ENCODE measurements around the gene N4BP2. TPM values are rescaled to one million over a fixed set of nuclear protein-coding genes. Genes with fewer than 3 reads are reported as not detected.
"Not testable (repeated sequence)": the region's sequence is repeated elsewhere in the genome, so short reads cannot be mapped to it uniquely, and the experiment has no call there.

Gene N4BP2
- total RNA-seq = 10 to 100 TPM in 2 of 3 donors, 1 to 10 TPM in 1; 7.2 to 26.8 (median 12.1) TPM

- Histone ChIP-seq H3K9me3 (no peaks in the 10 kb centered on the region), H3K36me3 (no peaks in the 10 kb centered on the region), H3K4me3 (peak within 1 kb of the TSS; percentile 85 to 96 (median 86)), H3K4me1 (no peaks in the 10 kb centered on the region), H3K27ac (peak within 1 kb of the TSS; percentile 99 to 100), H3K27me3 (no peaks in the 10 kb centered on the region)
- peak in 2 of 3 donors; percentile 4 to 56 for TF ChIP-seq CTCF (IDR thresholded peaks at IDR 0.05)
- peak; percentile 64 for TF ChIP-seq POLR2A (IDR thresholded peaks at IDR 0.05)
- TF ChIP-seq POLR2AphosphoS5 (IDR thresholded peaks at IDR 0.05) = peak; percentile 43 to 67 (median 63)
- intact Hi-C loops (cut with DNase I; ENCODE audit: low total_unique reads) = no loop called here
- DNase-seq (ENCODE audit: low spot score in 2 of 2) = peak; percentile 73 to 75
Observed at GRCh38 chr4:40056716-40057585, at the start of gene N4BP2. N4BP2 (plus strand) TSS chr4:40056850; CDS start chr4:40097341, 40,491 bp downstream.

GRCh38 chr4:40016007-40016406 lies 40.6 kb upstream of the N4BP2 start:
- H3K27me3 ChIP-seq = no peaks in the 10 kb centered on the region
- no peak for DNase-seq (ENCODE audit: low spot score in 2 of 2)
- no peak overlapping the region for H3K4me3 ChIP-seq
- intact Hi-C loops (cut with DNase I; ENCODE audit: low total_unique reads) = no loop called here
- TF ChIP-seq POLR2A (IDR thresholded peaks at IDR 0.05) (no peak), POLR2AphosphoS5 (IDR thresholded peaks at IDR 0.05) (no peak), CTCF (IDR thresholded peaks at IDR 0.05) (no peak)
- no peaks in the 10 kb centered on the region for H3K9me3 ChIP-seq
- no peaks in the 10 kb centered on the region for H3K4me1 ChIP-seq
- no peaks in the 10 kb centered on the region for H3K36me3 ChIP-seq
- H3K27ac ChIP-seq = no peak overlapping the region

GRCh38 chr4:40020221-40020620 lies 36.4 kb upstream of the N4BP2 start:
- Histone ChIP-seq H3K27me3 (no peaks in the 10 kb centered on the region), H3K4me3 (no peak overlapping the region), H3K4me1 (no peaks in the 10 kb centered on the region), H3K9me3 (no peaks in the 10 kb centered on the region), H3K36me3 (no peaks in the 10 kb centered on the region), H3K27ac (no peak overlapping the region)
- DNase-seq (ENCODE audit: low spot score in 2 of 2) = no peak
- intact Hi-C loops (cut with DNase I; ENCODE audit: low total_unique reads) = loop anchor here (10.0 kb wide), 1 partner anchor 885 kb away; no protein-coding TSS in a partner anchor
- TF ChIP-seq POLR2A (IDR thresholded peaks at IDR 0.05) = no peak
- TF ChIP-seq CTCF (IDR thresholded peaks at IDR 0.05) = no peak
- TF ChIP-seq POLR2AphosphoS5 (IDR thresholded peaks at IDR 0.05) = no peak

- not testable (repeated sequence) for H3K4me1 ChIP-seq; DNase-seq (ENCODE audit: low spot score in 2 of 2); H3K9me3 ChIP-seq; H3K4me3 ChIP-seq; H3K36me3 ChIP-seq; H3K27me3 ChIP-seq; H3K27ac ChIP-seq
- intact Hi-C loops (cut with DNase I; ENCODE audit: low total_unique reads) = loop anchor here (10.0 kb wide), 1 partner anchor 886 kb away; no protein-coding TSS in a partner anchor
Observed at GRCh38 chr4:40021116-40021515, 35.5 kb upstream of the N4BP2 start.

GRCh38 chr4:40024049-40024448 lies 32.6 kb upstream of the N4BP2 start:
- not testable (repeated sequence) for H3K9me3 ChIP-seq; H3K27me3 ChIP-seq; H3K4me3 ChIP-seq; DNase-seq (ENCODE audit: low spot score in 2 of 2); H3K36me3 ChIP-seq; H3K4me1 ChIP-seq; H3K27ac ChIP-seq
- intact Hi-C loops (cut with DNase I; ENCODE audit: low total_unique reads) = loop anchor here (10.0 kb wide), 1 partner anchor 889 kb away; no protein-coding TSS in a partner anchor

- no peaks in the 10 kb centered on the region for H3K4me1 ChIP-seq
- intact Hi-C loops (cut with DNase I; ENCODE audit: low total_unique reads) = no loop called here
- no peak overlapping the region for H3K4me3 ChIP-seq
- H3K36me3 ChIP-seq = no peaks in the 10 kb centered on the region
- TF ChIP-seq POLR2AphosphoS5 (IDR thresholded peaks at IDR 0.05) (no peak), POLR2A (IDR thresholded peaks at IDR 0.05) (no peak), CTCF (IDR thresholded peaks at IDR 0.05) (no peak)
- H3K27me3 ChIP-seq = no peaks in the 10 kb centered on the region
- DNase-seq (ENCODE audit: low spot score in 2 of 2) = no peak
- no peak overlapping the region for H3K27ac ChIP-seq
- no peaks in the 10 kb centered on the region for H3K9me3 ChIP-seq
Observed at GRCh38 chr4:40032785-40033184, 23.9 kb upstream of the N4BP2 start.

All from breast epithelium (tissue), 4 donors.